Esophagus (tissue), 2 donors: Measurements from ENCODE around the gene PRKD1. TPM values are rescaled to one million over a fixed set of nuclear protein-coding genes. Genes with fewer than 3 reads are reported as not detected.

Source experiments
- H3K27ac ChIP-seq, 2 donors: one replicate each; pipeline ENCODE4 v1.5.1; 2013; ENCODE audit warnings: low read depth in 2 of 2, mild to moderate bottlenecking in 2 of 2, inconsistent platforms in 1 of 2, low read length in 1 of 2, moderate library complexity in 1 of 2
- H3K27me3 ChIP-seq, 2 donors: one replicate each; pipeline ENCODE4 v1.6.1; 2013; ENCODE audit warnings: low read length in 2 of 2, control low read depth in 1 of 2, mild to moderate bottlenecking in 1 of 2; ENCODE audit not compliant: insufficient read depth in 2 of 2, control insufficient read depth in 1 of 2
- H3K36me3 ChIP-seq, 2 donors: one replicate each; pipeline ENCODE4 v1.6.1; 2013; ENCODE audit warnings: low read length in 1 of 2; ENCODE audit not compliant: control insufficient read depth in 2 of 2, insufficient read depth in 2 of 2
- H3K4me1 ChIP-seq, 2 donors: one replicate each; pipeline ENCODE4 v1.6.1; 2013; ENCODE audit warnings: low read length in 1 of 2; ENCODE audit not compliant: control insufficient read depth in 2 of 2, insufficient read depth in 2 of 2
- H3K4me3 ChIP-seq, 2 donors: one replicate each; pipeline ENCODE4 v1.5.1; 2013; ENCODE audit warnings: low read length in 2 of 2, mild to moderate bottlenecking in 2 of 2, low read depth in 1 of 2, moderate library complexity in 1 of 2
- H3K9me3 ChIP-seq, 2 donors: one replicate each; pipeline ENCODE4 v1.6.1; 2013; ENCODE audit warnings: mild to moderate bottlenecking in 2 of 2, low read depth in 1 of 2, low read length in 1 of 2, moderate library complexity in 1 of 2; ENCODE audit not compliant: control insufficient read depth in 2 of 2, insufficient read depth in 1 of 2
- WGBS, 2 donors: extraction: QIAGEN DNeasy Blood & Tissue Kit; methylation state at CpG; one replicate each; pipeline ENCODE4 v1.1.7; 2013; 5-methylcytosine and 5-hydroxymethylcytosine counted together
- polyA plus RNA-seq, 2 donors: library from polyadenylated mRNA; stranded (reverse); fragments of 200-250 nt; gene quantifications; one replicate each; pipeline ENCODE4 v1.2.3, GENCODE V29; 2013
- donor health status: healthy with polysubstance abuse.
- donor health status: Bipolar disorder and iron deficiency.

Gene PRKD1
- polyA plus RNA-seq, 2 donors, result 1.1 to 1.4 TPM

DNA sequence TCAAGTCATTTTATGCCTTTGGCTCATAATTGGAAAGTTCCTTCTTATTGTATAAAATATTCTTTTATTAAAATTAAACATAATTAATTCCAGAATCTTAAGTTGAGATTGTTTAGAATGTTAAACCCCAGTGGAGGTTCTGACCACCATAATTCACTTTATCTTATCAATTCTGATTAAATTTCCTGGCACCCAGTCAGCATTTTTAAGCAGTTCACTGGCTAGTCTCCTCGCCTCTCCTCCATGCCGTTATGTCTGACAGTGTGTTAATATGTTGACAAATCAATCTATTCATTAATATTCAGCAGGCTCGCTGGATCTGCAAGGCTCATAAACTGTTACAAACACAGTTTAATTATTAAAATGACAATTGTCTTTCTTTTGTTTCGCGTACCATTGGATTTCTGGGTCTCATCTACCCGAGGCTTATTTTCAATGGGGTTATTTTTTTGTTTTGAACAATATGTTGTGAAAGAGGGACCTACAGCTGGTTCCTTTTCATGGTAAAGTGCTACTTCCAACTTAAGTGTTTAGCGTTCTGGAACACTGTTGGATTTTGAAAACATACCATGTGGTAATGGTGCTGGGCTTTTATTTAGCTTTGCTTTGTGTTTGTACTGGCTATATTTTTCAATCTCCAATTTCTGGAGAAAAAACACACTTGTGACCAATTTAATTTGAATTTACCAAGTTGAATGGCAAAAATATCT lies 339.7 kb downstream of the PRKD1 start:
- no peak overlapping the region for H3K4me3 ChIP-seq
- H3K36me3 ChIP-seq, result no peaks in the 10 kb centered on the region
- no peaks in the 10 kb centered on the region for H3K9me3 ChIP-seq
- no peak overlapping the region for H3K27ac ChIP-seq
- H3K27me3 ChIP-seq, result no peaks in the 10 kb centered on the region
- no peaks in the 10 kb centered on the region for H3K4me1 ChIP-seq
- 81 to 85% methylated on average over 7 of the region's 7 CpGs for WGBS, 2 donors

GRCh38 chr14:29587046-29587445 lies 340.6 kb downstream of the PRKD1 start:
- H3K36me3 ChIP-seq, result no peaks in the 10 kb centered on the region
- no peak overlapping the region for H3K4me3 ChIP-seq
- 59 to 71% methylated on average over 2 of the region's 2 CpGs for WGBS, 2 donors
- H3K9me3 ChIP-seq, result no peaks in the 10 kb centered on the region
- no peak overlapping the region for H3K27ac ChIP-seq
- no peaks in the 10 kb centered on the region for H3K27me3 ChIP-seq
- H3K4me1 ChIP-seq, result no peaks in the 10 kb centered on the region

DNA sequence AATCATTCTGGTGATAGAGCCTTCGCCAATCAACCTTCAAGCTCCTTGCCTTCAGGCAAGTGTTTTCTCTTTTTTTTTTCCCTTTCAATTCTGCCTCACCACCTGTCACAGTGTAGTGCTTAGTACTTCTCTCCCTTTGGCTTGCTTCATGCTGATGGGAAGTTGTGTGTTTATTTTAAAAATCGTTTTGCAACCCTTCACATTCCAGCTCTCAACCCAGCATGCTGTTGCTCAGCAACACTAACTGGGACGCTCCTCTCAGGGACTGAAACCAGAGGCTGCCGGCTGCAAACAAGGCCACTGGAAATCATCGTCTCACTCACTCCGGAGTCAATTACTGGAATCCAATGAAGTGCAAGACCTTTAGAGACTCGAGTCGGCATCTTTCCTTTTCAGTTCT lies 342.7 kb downstream of the PRKD1 start:
- Histone ChIP-seq H3K4me3 (no peak overlapping the region), H3K36me3 (no peaks in the 10 kb centered on the region), H3K27me3 (no peaks in the 10 kb centered on the region), H3K9me3 (no peaks in the 10 kb centered on the region), H3K27ac (no peak overlapping the region), H3K4me1 (no peaks in the 10 kb centered on the region)
- WGBS, 2 donors, result 20 to 30% methylated on average over 8 of the region's 8 CpGs

DNA sequence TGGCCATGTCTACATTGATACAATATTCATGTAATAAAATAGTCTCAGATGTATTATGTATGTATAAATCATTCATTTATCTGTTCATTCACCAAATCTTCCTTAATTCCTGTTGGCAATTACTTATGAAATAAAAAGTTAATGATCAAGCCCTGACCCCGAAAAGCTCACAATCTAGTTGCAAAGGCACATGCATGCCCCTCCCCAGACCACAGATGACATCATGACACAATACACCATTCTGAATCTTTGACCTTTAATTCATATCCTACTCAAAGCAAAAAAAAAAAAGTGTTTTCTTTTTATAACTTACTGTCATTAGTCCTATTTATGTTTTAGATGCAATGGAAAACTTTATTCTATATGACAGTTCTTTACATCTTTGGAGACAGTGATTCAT lies 346.9 kb downstream of the PRKD1 start:
- Histone ChIP-seq H3K4me3 (no peak overlapping the region), H3K27ac (no peak overlapping the region), H3K27me3 (no peaks in the 10 kb centered on the region), H3K36me3 (no peaks in the 10 kb centered on the region), H3K4me1 (no peaks in the 10 kb centered on the region), H3K9me3 (no peaks in the 10 kb centered on the region)
- 63 to 92% methylated on average over 1 of the region's 1 CpG for WGBS, 2 donors

- H3K36me3 ChIP-seq, result no peaks in the 10 kb centered on the region
- H3K4me1 ChIP-seq, result no peaks in the 10 kb centered on the region
- 85 to 88% methylated on average over 3 of the region's 3 CpGs for WGBS, 2 donors
- no peak overlapping the region for H3K4me3 ChIP-seq
- no peaks in the 10 kb centered on the region for H3K9me3 ChIP-seq
- H3K27me3 ChIP-seq, result no peaks in the 10 kb centered on the region
- no peak overlapping the region for H3K27ac ChIP-seq
Observed at GRCh38 chr14:29579838-29580237, 347.8 kb downstream of the PRKD1 start.

GRCh38 chr14:29576927-29577326 lies 350.7 kb downstream of the PRKD1 start:
- Histone ChIP-seq H3K36me3 (no peaks in the 10 kb centered on the region), H3K4me1 (no peaks in the 10 kb centered on the region), H3K27me3 (no peaks in the 10 kb centered on the region), H3K27ac (no peak overlapping the region), H3K9me3 (no peaks in the 10 kb centered on the region), H3K4me3 (no peak overlapping the region)
- 76 to 81% methylated on average over 4 of the region's 4 CpGs for WGBS, 2 donors

- no peaks in the 10 kb centered on the region for H3K4me1 ChIP-seq
- 85 to 91% methylated on average over 2 of the region's 2 CpGs for WGBS, 2 donors
- H3K36me3 ChIP-seq, result no peaks in the 10 kb centered on the region
Observed at GRCh38 chr14:29569194-29569593, 358.5 kb downstream of the PRKD1 start.

DNA sequence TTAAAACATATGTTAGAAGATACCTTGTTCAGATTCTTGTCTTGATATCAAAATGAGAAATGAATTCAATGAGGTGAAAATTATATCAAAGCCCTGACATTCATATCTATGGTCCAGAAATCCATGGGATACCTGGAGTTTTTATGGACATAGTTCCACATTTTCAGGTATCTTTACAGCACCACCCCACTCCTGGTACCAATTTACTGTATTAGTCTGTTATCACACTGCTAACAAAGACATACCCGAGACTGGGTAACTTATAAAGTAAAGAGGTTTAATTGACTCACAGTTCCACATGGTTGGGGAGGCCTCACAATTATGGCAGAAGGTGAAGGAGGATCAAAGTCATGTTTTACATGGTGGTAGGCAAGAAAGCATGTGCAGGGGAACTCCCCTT lies 361.5 kb downstream of the PRKD1 start:
- H3K27ac ChIP-seq, result no peak overlapping the region
- H3K9me3 ChIP-seq, result no peaks in the 10 kb centered on the region
- H3K27me3 ChIP-seq, result peaks cover 0 to 2% of the 10 kb centered on the region in 2 donors
- H3K4me1 ChIP-seq, result no peaks in the 10 kb centered on the region
- whole genome bisulfite sequencing, 2 donors, result 79 to 89% methylated on average over 1 of the region's 1 CpG
- H3K4me3 ChIP-seq, result no peak overlapping the region
- H3K36me3 ChIP-seq, result no peaks in the 10 kb centered on the region

More at GRCh38 chr14:29569194-29569593, 358.5 kb downstream of the PRKD1 start:
- no peaks in the 10 kb centered on the region for H3K9me3 ChIP-seq
- peaks cover 0 to 2% of the 10 kb centered on the region in 2 donors for H3K27me3 ChIP-seq
- H3K4me3 ChIP-seq, result no peak overlapping the region
- H3K27ac ChIP-seq, result no peak overlapping the region

DNA sequence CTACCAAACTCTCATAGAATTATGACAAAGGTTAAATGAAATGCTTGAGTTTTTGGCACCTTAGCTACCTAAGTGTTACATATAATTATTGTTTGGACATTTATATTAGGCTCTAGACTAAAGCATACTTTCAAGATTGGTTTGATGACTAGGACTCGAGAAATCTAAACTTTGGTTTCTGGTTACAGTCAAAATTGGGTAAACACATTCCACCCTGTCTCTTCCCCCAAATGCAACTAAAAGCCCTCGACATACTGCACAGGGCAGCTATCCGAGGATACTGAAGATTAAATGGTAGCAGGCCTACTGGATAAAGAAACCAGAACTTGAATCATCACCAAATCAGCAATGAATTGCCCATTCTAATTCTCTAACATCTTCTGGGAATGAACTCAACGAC lies 369.1 kb downstream of the PRKD1 start:
- H3K27ac ChIP-seq, result no peak overlapping the region
- no peaks in the 10 kb centered on the region for H3K4me1 ChIP-seq
- H3K36me3 ChIP-seq, result no peaks in the 10 kb centered on the region
- 66 to 78% methylated on average over 4 of the region's 4 CpGs for WGBS, 2 donors
- no peaks in the 10 kb centered on the region for H3K9me3 ChIP-seq
- H3K27me3 ChIP-seq, result no peaks in the 10 kb centered on the region
- no peak overlapping the region for H3K4me3 ChIP-seq

DNA sequence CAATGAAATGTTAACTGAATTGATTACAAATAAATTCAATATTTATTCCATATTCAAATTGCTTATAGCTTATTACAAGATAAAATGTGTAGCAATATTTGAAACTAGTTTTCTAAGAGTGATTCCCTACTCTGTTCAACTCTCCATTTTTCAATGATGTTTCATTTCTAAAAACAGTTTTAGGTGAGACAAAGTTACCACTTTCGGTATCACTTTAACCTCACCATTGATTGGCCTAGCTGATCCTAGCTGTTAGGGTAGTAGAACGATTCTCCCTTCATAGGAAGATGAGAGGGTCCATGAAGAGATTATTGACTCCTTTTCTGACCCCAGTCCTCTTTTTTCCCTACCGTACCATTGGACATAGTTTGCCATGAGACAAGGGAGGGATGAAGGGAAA lies 373.3 kb downstream of the PRKD1 start:
- H3K27ac ChIP-seq, result no peak overlapping the region
- no peaks in the 10 kb centered on the region for H3K9me3 ChIP-seq
- no peaks in the 10 kb centered on the region for H3K4me1 ChIP-seq
- H3K4me3 ChIP-seq, result no peak overlapping the region
- no peaks in the 10 kb centered on the region for H3K27me3 ChIP-seq
- H3K36me3 ChIP-seq, result no peaks in the 10 kb centered on the region
- WGBS, 2 donors, result 92 to 97% methylated on average over 3 of the region's 3 CpGs
